HCEC 1CT (cell line): Measurements from ENCODE around the gene NAT9.

Source experiments
- DNase-seq: peaks from one replicate; pipeline ENCODE4 v3.0.0-alpha.2; 2017

The NAT9 gene

GRCh38 chr17:74760404-74761105, 15.6 kb downstream of the NAT9 start:
- DNase-seq: no peak

GRCh38 chr17:74759941-74760340, 16.2 kb downstream of the NAT9 start:
- no peak for DNase-seq

- DNase-seq: no peak
These were observed 16.8 kb downstream of the NAT9 start for GRCh38 chr17:74759243-74759801.

GRCh38 chr17:74758848-74759168, 17.3 kb downstream of the NAT9 start:
- DNase-seq: no peak

GRCh38 chr17:74757931-74758847, 18.0 kb downstream of the NAT9 start:
- DNase-seq: no peak

GRCh38 chr17:74757502-74757901, 18.6 kb downstream of the NAT9 start:
- DNase-seq: no peak

- DNase-seq: no peak
These were observed 19.3 kb downstream of the NAT9 start for GRCh38 chr17:74756891-74757290.

- DNase-seq: no peak
These were observed 20.6 kb downstream of the NAT9 start for GRCh38 chr17:74755533-74755932.

GRCh38 chr17:74754832-74755231, 21.3 kb downstream of the NAT9 start:
- DNase-seq: no peak

- DNase-seq: no peak
These were observed 23.2 kb downstream of the NAT9 start for GRCh38 chr17:74752822-74753401.

GRCh38 chr17:74752415-74752814, 23.7 kb downstream of the NAT9 start:
- DNase-seq: no peak

- DNase-seq: no peak
These were observed 25.6 kb downstream of the NAT9 start for GRCh38 chr17:74750327-74751069.

- no peak for DNase-seq
These were observed 26.2 kb downstream of the NAT9 start for GRCh38 chr17:74750039-74750326.

GRCh38 chr17:74749279-74750038, 26.7 kb downstream of the NAT9 start:
- DNase-seq: no peak

- peak; percentile 92 for DNase-seq
These were observed 27.4 kb downstream of the NAT9 start, which contains the start of gene NHERF1 for GRCh38 chr17:74748529-74749278. Gene NHERF1 (plus strand): TSS chr17:74748628. CDS start chr17:74748847, 219 bp downstream.

GRCh38 chr17:74748279-74748528, 27.9 kb downstream of the NAT9 start:
- DNase-seq: no peak

GRCh38 chr17:74746922-74747321, 29.2 kb downstream of the NAT9 start:
- DNase-seq: no peak

- DNase-seq: no peak
These were observed 29.8 kb downstream of the NAT9 start for GRCh38 chr17:74746376-74746775.

GRCh38 chr17:74745548-74746177, 30.5 kb downstream of the NAT9 start:
- no peak for DNase-seq

- DNase-seq: peak; percentile 51
These were observed 31.2 kb downstream of the NAT9 start for GRCh38 chr17:74744714-74745547.
